NCI-H1092 (cell line): ENCODE results near the gene ARHGAP10.
"Not testable (repeated sequence)": the region's sequence is repeated elsewhere in the genome, so short reads cannot be mapped to it uniquely, and the experiment has no call there.

Experiments
- DNase-seq: peaks from one replicate; lab custom pipeline; 2025; lab: John Stamatoyannopoulos, UW

The ARHGAP10 gene

GRCh38 chr4:148064451-148064850 is 332.6 kb downstream of the ARHGAP10 start:
- DNase-seq, result no peak

GRCh38 chr4:148065075-148065474 is 333.2 kb downstream of the ARHGAP10 start:
- DNase-seq, result no peak

GRCh38 chr4:148067301-148067916 is 335.5 kb downstream of the ARHGAP10 start:
- no peak for DNase-seq

GRCh38 chr4:148068065-148068911 is 336.4 kb downstream of the ARHGAP10 start:
- no peak for DNase-seq

- DNase-seq, result no peak
These were observed 337.4 kb downstream of the ARHGAP10 start for GRCh38 chr4:148069086-148069894.

- no peak for DNase-seq
These were observed 337.9 kb downstream of the ARHGAP10 start for GRCh38 chr4:148069895-148070178.

- DNase-seq, result no peak
These were observed 339.1 kb downstream of the ARHGAP10 start for GRCh38 chr4:148071009-148071408.

- DNase-seq, result no peak
These were observed 340.9 kb downstream of the ARHGAP10 start for GRCh38 chr4:148072789-148073188.

GRCh38 chr4:148073349-148073748 is 341.5 kb downstream of the ARHGAP10 start:
- DNase-seq, result no peak

- DNase-seq, result no peak
These were observed 342.6 kb downstream of the ARHGAP10 start for GRCh38 chr4:148074462-148074861.

- no peak for DNase-seq
These were observed 343.6 kb downstream of the ARHGAP10 start for GRCh38 chr4:148075438-148075837.

- no peak for DNase-seq
These were observed 345.1 kb downstream of the ARHGAP10 start for GRCh38 chr4:148076964-148077363.

- no peak for DNase-seq
These were observed 345.7 kb downstream of the ARHGAP10 start for GRCh38 chr4:148077581-148077980.

GRCh38 chr4:148078061-148078460 is 346.2 kb downstream of the ARHGAP10 start:
- DNase-seq, result no peak

- no peak for DNase-seq
These were observed 348.1 kb downstream of the ARHGAP10 start for GRCh38 chr4:148079961-148080360.

GRCh38 chr4:148081267-148081666 is 349.4 kb downstream of the ARHGAP10 start:
- no peak for DNase-seq

- no peak for DNase-seq
These were observed 349.9 kb downstream of the ARHGAP10 start for GRCh38 chr4:148081745-148082144.

- DNase-seq, result not testable (repeated sequence)
These were observed 351.2 kb downstream of the ARHGAP10 start for GRCh38 chr4:148083073-148083472.

- no peak for DNase-seq
These were observed 357.7 kb downstream of the ARHGAP10 start for GRCh38 chr4:148089624-148090023.

GRCh38 chr4:148090029-148090428 is 358.1 kb downstream of the ARHGAP10 start:
- DNase-seq, result no peak

GRCh38 chr4:148090503-148091476 is 358.9 kb downstream of the ARHGAP10 start:
- DNase-seq, result no peak

- no peak for DNase-seq
These were observed 360.0 kb downstream of the ARHGAP10 start for GRCh38 chr4:148091896-148092295.
